GM21619 (cell line): Measurements from ENCODE around the gene PREX1.

Source experiments
- ATAC-seq: cut with Tn5 transposase; IDR thresholded peaks from one replicate; pipeline ENCODE4 v1.9.1; 2021; ENCODE audit not compliant: unreplicated experiment

The PREX1 gene

GRCh38 chr20:48626938-48627736 is 200.7 kb downstream of the PREX1 start:
- no peak for ATAC-seq

- ATAC-seq = no peak
Observed at GRCh38 chr20:48626226-48626937, 201.4 kb downstream of the PREX1 start.

- ATAC-seq = no peak
Observed at GRCh38 chr20:48625136-48625900, 202.5 kb downstream of the PREX1 start.

- ATAC-seq = no peak
Observed at GRCh38 chr20:48624315-48625020, 203.3 kb downstream of the PREX1 start.

DNA sequence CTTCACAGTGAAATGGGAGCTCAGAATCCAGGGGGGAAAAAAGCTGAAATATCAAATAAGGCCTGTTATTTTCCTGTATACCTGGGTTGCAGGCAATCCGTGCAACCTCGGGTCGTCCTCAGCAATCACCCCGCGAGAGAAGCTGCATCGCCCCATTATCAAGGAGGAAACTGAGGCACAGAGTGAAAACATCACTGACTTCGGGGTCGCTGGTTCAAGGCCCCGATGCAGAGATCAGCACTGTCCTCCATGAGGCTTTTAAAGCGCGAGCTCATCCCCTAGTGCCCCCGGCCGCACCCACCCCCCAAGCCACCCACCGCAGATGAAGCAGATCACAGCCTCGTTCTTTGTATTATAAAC is 203.9 kb downstream of the PREX1 start:
- no peak for ATAC-seq

DNA sequence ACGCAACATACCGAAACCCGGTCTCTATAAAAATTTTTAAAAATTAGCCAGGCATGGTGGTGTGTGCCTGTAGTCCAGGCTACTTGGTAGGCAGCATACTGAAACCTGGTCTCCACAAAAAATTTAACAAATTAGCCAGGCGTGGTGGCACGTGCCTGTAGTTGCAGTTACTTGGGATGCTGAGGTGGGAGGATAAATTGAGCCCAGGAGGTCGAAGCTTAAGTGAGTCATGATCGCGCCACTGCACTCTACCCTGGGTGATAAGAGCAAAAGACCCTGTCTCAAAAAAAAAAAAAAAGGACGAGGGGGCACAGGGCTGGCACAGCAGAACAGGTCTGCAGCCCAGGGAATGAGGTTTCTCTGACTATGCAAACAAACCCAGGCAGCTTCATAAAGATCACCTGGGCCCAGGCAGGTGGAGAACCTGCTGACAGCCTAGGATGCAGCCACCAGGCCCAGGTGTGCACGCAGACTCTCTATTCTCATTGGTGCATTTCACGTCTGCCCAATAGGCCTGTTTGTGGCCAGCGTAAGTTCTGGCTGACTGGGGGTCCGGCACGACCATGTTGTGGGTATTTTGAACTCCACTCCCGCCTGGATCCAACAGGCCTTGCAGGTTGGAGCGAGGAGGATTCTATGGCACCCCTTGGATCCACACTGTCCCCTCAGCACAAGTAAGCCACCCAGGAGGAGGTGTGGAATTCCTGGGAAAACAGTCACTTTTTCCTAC is 204.5 kb downstream of the PREX1 start:
- ATAC-seq = no peak

DNA sequence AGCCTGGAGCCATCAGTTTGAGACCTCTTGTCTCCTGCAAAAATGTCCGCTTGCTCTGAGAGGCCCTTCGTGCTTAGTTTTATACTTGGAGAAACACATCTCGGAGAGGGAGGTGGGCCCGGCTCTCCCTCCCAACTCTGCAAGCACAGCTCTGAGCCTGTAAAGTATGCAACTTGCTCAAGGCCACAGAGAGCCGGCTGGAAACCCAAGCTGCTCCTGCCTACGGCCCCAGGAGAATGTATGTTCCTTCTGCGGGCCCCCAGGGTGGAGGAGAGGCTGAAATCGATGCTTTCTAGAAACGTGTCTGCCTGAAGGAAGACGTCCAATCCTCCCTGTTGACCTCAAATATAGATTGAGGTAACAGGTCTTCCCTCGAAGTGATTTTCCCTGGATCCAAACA is 205.4 kb downstream of the PREX1 start:
- no peak for ATAC-seq

- no peak for ATAC-seq
Observed at GRCh38 chr20:48621376-48622078, 206.3 kb downstream of the PREX1 start.

DNA sequence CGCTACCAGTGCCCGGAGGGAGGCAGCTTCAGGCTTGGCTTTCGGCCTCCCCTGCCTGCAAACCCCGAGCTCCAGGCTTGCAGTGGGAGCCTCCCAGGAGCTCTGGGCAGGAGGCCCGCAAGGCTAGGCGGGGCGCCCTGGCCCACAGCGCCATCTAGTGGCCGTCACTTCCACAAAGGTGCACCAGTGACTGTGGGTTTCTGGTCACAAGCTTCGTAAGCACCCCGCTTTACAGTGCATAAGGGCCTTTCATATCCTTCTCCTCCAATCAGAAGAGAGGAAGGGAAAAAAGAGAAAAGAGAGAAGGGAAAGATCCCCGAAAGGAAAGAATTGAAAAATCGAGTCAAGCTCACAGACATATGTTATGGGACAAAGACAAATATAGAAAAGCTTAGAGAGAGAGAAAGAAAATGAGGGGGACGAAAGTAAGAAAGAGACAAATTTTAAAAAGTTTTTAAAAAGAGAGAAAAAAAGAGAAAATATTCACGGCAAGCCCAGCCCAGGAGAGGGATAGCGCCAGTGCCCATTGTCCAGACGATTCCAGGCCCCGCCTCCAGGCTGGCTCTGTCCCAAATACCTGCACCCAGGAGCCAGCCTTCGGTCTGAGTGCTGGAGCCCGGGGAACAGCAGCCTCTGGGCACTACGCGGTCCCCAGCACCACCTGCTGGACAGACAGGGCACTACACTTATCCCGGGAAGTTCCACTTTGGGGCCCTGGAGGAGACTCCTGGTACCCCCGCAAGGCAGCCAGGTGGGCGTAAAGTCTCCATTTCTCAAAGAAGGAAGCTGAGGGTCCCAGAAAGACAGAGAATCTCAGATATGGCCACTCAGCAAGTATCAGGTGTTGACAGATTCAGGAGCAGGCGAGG is 207.1 kb downstream of the PREX1 start:
- ATAC-seq = peak; percentile 50

- no peak for ATAC-seq
Observed at GRCh38 chr20:48620154-48620506, 207.7 kb downstream of the PREX1 start.

- no peak for ATAC-seq
Observed at GRCh38 chr20:48619126-48620101, 208.4 kb downstream of the PREX1 start.

DNA sequence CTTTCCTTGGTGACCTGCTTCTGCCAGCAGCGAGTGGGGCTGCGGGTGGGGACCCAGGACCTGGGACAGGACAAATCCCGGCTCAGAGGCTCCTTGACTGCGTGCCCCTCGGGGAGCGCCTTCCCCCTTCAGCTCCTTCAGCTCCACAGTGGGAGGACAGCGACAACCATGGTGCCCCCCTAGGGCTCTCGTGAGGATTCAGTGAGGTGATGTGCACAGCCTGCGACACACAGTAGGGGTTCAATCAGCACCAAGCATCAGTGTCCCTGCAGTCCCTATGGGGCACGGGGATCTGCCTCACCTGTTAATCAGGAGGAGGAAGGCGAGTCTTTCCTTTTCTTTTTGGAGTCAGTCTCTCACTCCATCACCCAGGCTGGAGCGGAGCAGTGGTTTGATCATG is 209.2 kb downstream of the PREX1 start:
- ATAC-seq = no peak

DNA sequence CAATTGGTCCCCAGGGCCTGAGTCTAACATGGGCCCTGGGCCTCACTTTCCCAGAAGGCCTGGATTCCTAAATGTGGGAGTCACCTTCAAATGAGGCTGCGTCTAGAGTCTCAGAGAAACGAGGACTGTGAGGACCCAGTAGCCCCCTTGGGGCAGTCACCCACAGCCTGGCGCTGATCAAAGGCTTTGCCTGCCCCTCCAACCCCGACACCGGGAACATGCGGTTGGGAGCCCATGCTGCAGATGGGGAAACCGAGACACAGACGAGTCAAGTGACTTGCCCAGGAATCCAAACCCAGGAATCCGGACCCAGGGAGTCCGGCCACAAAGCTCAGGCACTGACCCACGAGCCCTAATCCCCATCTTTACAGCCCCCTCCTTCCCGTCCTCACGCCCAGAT is 209.7 kb downstream of the PREX1 start:
- ATAC-seq = no peak

GRCh38 chr20:48617481-48617880 is 210.3 kb downstream of the PREX1 start:
- ATAC-seq = no peak

DNA sequence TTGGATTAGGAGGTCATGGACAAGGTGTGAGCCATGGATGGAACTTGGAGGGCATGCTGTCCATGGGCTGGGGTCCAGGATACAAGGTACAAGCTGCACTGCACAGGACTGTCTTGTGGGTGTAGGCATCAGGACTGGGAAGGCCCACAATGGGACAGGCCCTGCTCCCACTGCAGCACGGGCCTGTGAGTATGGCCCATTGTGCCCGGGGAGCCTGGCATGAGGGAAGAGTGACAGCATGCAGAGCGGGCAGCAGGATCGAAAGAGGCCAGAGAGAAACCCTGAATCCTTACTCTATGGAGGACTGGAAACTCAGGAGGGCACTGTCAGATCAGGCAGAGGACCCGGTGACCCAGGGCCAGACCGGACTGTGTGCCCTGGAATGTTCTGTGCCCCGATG is 211.3 kb downstream of the PREX1 start:
- ATAC-seq = no peak

DNA sequence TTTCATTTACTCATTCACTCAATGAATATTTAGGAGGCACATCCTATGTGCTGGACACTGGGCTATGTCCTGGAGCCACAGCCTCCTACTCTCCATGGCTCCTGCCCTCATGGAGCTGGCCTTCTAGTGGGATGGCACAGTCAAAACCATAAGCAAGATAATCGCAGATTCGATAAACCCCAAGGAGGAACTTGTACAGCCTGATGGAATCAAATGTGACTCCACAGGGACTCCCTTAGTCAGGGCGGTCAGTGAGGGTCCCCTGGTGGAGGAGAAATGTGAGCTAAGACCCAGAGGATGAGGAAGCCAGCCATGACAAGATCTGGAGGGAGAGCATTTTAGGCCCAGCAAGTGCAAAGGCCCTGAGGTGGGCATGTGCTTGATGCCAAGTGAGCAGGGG is 211.9 kb downstream of the PREX1 start:
- ATAC-seq = no peak

DNA sequence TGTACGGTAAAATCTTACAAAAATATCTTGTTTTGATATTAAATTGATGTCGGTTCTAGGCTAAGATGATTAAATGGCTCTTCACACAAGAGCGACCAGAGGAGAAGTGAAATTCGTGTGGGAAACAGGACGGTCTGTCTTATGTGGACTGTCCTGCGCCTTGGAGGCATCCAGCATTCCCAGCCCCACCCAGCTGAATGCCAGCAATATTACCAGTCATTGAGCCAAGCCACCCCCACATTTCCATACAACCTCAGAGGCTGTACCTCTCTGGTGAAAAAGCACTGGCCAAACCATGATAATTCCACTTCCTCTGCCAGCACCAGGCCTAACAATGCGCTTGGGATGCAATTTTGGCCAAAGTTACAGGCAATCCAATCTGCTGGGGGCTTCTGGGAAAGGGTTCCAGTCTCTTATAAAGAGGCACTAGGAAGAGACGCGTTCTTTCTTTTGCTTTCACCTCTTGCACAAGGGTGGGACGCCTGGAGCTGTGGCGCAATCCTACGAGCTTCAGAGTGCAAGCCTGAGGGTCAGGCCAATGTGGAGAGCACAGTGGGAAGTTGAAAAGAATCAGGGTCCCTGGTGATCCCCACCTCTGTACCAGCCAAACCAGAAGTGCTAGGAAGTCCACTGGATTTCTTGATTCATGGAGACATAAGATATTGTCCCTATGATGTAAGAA is 213.1 kb downstream of the PREX1 start:
- no peak for ATAC-seq
